Measurements from ENCODE around the gene CTXN2.

DNA sequence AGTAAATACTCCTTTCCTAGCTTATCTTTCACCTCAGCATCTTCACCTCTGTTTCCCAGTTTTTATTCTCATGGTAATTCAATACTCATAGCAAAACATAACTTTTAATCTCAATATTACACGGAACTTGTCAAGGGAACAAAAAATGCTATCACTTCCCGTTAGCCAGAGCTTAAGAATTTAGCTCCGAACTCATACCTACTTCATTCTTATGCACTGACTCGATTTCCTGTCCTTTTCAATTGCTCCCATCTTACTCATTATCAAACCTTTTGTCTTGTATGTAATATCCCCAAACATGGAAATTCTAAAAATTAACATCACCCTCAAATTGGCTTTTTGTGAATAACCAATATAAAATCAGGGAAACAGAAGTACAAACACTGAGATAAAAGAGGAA is 41.6 kb upstream of the CTXN2 start:
- TF ChIP-seq TAF1 (IDR thresholded peaks at IDR 0.05; ENCODE audit: low read depth), result no peak
- TF ChIP-seq YY1 (IDR thresholded peaks at IDR 0.05; ENCODE audit: low read depth), result no peak
- TF ChIP-seq FOXM1 (IDR thresholded peaks at IDR 0.05; ENCODE audit: borderline replicate concordance, low read depth), result no peak

Data from Ishikawa (cell line).